CD8-positive, alpha-beta memory T cell (primary cell): ENCODE measurements around the gene ERC2. TPM values are rescaled to one million over a fixed set of nuclear protein-coding genes. Genes with fewer than 3 reads are reported as not detected.

Experiments used
- CTCF ChIA-PET: fragments of 350-600 bp; sonication (Branson Sonifier 250); formaldehyde crosslinking; loops from one replicate; lab custom pipeline; 2021; ENCODE audit warnings: antibody characterized with exemption; lab: Charles Lee
- POLR2A ChIA-PET: fragments of 350-600 bp; sonication (Branson Sonifier 250); formaldehyde crosslinking; loops from one replicate; lab custom pipeline; 2021; ENCODE audit warnings: antibody characterized with exemption; lab: Charles Lee
- DNase-seq, 5 donors: peaks; one replicate each; pipeline versions ENCODE4 v3.0.0 to v3.0.0-alpha.2; 2020 to 2022; ENCODE audit warnings: mixed read lengths in 1 of 5
- H3K27ac ChIP-seq: one replicate; pipeline ENCODE4 v1.7.0; 2013; ENCODE audit warnings: low read depth, mild to moderate bottlenecking, low read length, moderate library complexity
- H3K27me3 ChIP-seq: 2 replicates; pipeline ENCODE4 v1.7.0; 2013; ENCODE audit warnings: low read length, mild to moderate bottlenecking; ENCODE audit not compliant: insufficient read depth, poor library complexity, severe bottlenecking
- H3K36me3 ChIP-seq: 2 replicates; pipeline ENCODE4 v1.7.0; 2013; ENCODE audit warnings: mild to moderate bottlenecking, low read length, moderate library complexity; ENCODE audit not compliant: insufficient read depth
- H3K4me1 ChIP-seq: 2 replicates; pipeline ENCODE4 v1.7.0; 2013; ENCODE audit warnings: mild to moderate bottlenecking, low read length, moderate library complexity; ENCODE audit not compliant: insufficient read depth
- H3K4me3 ChIP-seq: 2 replicates; pipeline ENCODE4 v1.7.0; 2013; ENCODE audit warnings: mild to moderate bottlenecking, low read length
- H3K9me3 ChIP-seq: 2 replicates; pipeline ENCODE4 v1.7.0; 2013; ENCODE audit warnings: mild to moderate bottlenecking, low read length
- H3K27ac Mint-ChIP-seq, 8 donors: one replicate each; pipeline ENCODE4 v1.8.0; 2020 to 2021; ENCODE audit warnings: mixed read lengths in 8 of 8, mild to moderate bottlenecking in 6 of 8, inconsistent platforms in 3 of 8, moderate library complexity in 3 of 8
- H3K27me3 Mint-ChIP-seq, 2 donors: one replicate each; pipeline ENCODE4 v1.8.0; 2020 to 2021; ENCODE audit warnings: mixed read lengths in 2 of 2, mild to moderate bottlenecking in 1 of 2, moderate library complexity in 1 of 2
- H3K36me3 Mint-ChIP-seq, 3 donors: one replicate each; pipeline ENCODE4 v1.8.0; 2020 to 2021; ENCODE audit warnings: mixed read lengths in 3 of 3, inconsistent platforms in 1 of 3, mild to moderate bottlenecking in 1 of 3
- H3K4me1 Mint-ChIP-seq, 3 donors: one replicate each; pipeline ENCODE4 v1.8.0; 2020 to 2021; ENCODE audit warnings: mixed read lengths in 3 of 3, inconsistent platforms in 1 of 3, mild to moderate bottlenecking in 1 of 3
- H3K4me3 Mint-ChIP-seq, 7 donors: one replicate each; pipeline ENCODE4 v1.8.0; 2020 to 2021; ENCODE audit warnings: mixed read lengths in 7 of 7, mild to moderate bottlenecking in 6 of 7, moderate library complexity in 4 of 7, inconsistent platforms in 2 of 7
- H3K9me3 Mint-ChIP-seq, 5 donors: one replicate each; pipeline ENCODE4 v1.8.0; 2020 to 2022; ENCODE audit warnings: mixed read lengths in 5 of 5, mild to moderate bottlenecking in 3 of 5, moderate library complexity in 2 of 5, inconsistent platforms in 1 of 5
- polyA plus RNA-seq: library from polyadenylated mRNA; unstranded; fragments of 300-500 nt; fragmentation: Illumina TruSeq; gene quantifications from one replicate; pipeline ENCODE4 v1.2.3, GENCODE V29; 2021
- total RNA-seq, 2 experiments: library from RNA; stranded (reverse); gene quantifications; one replicate each; pipeline ENCODE4 v1.2.3, GENCODE V29; 2021

Gene ERC2
- total and polyA plus RNA-seq, 3 experiments from 2014 or later = not detected

- Mint-ChIP-seq H3K4me1 (no peaks in the 10 kb centered on the region), H3K27ac (no peak overlapping the region), H3K27me3 (peaks cover 0 to 3% of the 10 kb centered on the region in 2 donors), H3K4me3 (no peak overlapping the region), H3K9me3 (peaks cover 0 to 6% (median 2%) of the 10 kb centered on the region in 5 donors), H3K36me3 (no peaks in the 10 kb centered on the region)
- H3K9me3 ChIP-seq = no peaks in the 10 kb centered on the region
- H3K27me3 ChIP-seq = no peaks in the 10 kb centered on the region
- H3K27ac ChIP-seq = no peak overlapping the region
- ChIA-PET CTCF (no interaction called here), POLR2A (no interaction called here)
- no peaks in the 10 kb centered on the region for H3K4me1 ChIP-seq
- no peak for DNase-seq
- H3K36me3 ChIP-seq = no peaks in the 10 kb centered on the region
- no peak overlapping the region for H3K4me3 ChIP-seq
Measured at GRCh38 chr3:55551644-55552043, 916.6 kb downstream of the ERC2 start.

GRCh38 chr3:55549177-55549576, 919.1 kb downstream of the ERC2 start:
- H3K4me3 Mint-ChIP-seq = no peak overlapping the region
- H3K36me3 Mint-ChIP-seq = no peaks in the 10 kb centered on the region
- no peak for DNase-seq
- peaks cover 0 to 3% of the 10 kb centered on the region in 2 donors for H3K27me3 Mint-ChIP-seq
- no peaks in the 10 kb centered on the region for H3K4me1 Mint-ChIP-seq
- no peaks in the 10 kb centered on the region for H3K4me1 ChIP-seq
- no peak overlapping the region for H3K4me3 ChIP-seq
- H3K27me3 ChIP-seq = no peaks in the 10 kb centered on the region
- ChIA-PET CTCF (no interaction called here), POLR2A (no interaction called here)
- no peak overlapping the region for H3K27ac Mint-ChIP-seq
- no peaks in the 10 kb centered on the region for H3K9me3 ChIP-seq
- H3K9me3 Mint-ChIP-seq = peaks cover 0 to 6% (median 4%) of the 10 kb centered on the region in 5 donors
- H3K27ac ChIP-seq = no peak overlapping the region
- H3K36me3 ChIP-seq = no peaks in the 10 kb centered on the region

GRCh38 chr3:55546866-55547669, 921.2 kb downstream of the ERC2 start:
- Histone ChIP-seq H3K4me1 (no peaks in the 10 kb centered on the region), H3K27me3 (no peaks in the 10 kb centered on the region), H3K27ac (no peak overlapping the region), H3K36me3 (no peaks in the 10 kb centered on the region), H3K4me3 (no peak overlapping the region), H3K9me3 (no peaks in the 10 kb centered on the region)
- Mint-ChIP-seq H3K4me3 (no peak overlapping the region), H3K9me3 (peaks cover 0 to 6% (median 4%) of the 10 kb centered on the region in 5 donors), H3K27me3 (peaks cover 0 to 5% of the 10 kb centered on the region in 2 donors), H3K4me1 (no peaks in the 10 kb centered on the region), H3K36me3 (no peaks in the 10 kb centered on the region), H3K27ac (no peak overlapping the region)
- ChIA-PET POLR2A (no interaction called here), CTCF (no interaction called here)
- no peak for DNase-seq

GRCh38 chr3:55545995-55546394, 922.3 kb downstream of the ERC2 start:
- peaks cover 0 to 5% of the 10 kb centered on the region in 2 donors for H3K27me3 Mint-ChIP-seq
- DNase-seq = no peak
- H3K4me3 Mint-ChIP-seq = no peak overlapping the region
- CTCF ChIA-PET = no interaction called here
- no peak overlapping the region for H3K27ac ChIP-seq
- peaks cover 0 to 6% (median 4%) of the 10 kb centered on the region in 5 donors for H3K9me3 Mint-ChIP-seq
- H3K4me1 ChIP-seq = no peaks in the 10 kb centered on the region
- H3K36me3 ChIP-seq = no peaks in the 10 kb centered on the region
- H3K27me3 ChIP-seq = no peaks in the 10 kb centered on the region
- no peak overlapping the region for H3K4me3 ChIP-seq
- no peaks in the 10 kb centered on the region for H3K36me3 Mint-ChIP-seq
- H3K4me1 Mint-ChIP-seq = no peaks in the 10 kb centered on the region
- H3K27ac Mint-ChIP-seq = peak overlapping the region in 1 of 8 donors; percentile 38
- H3K9me3 ChIP-seq = no peaks in the 10 kb centered on the region
- POLR2A ChIA-PET = no interaction called here

- peak overlapping the region in 1 of 7 donors; percentile 70 for H3K4me3 Mint-ChIP-seq
- POLR2A ChIA-PET = no interaction called here
Measured at GRCh38 chr3:55544219-55544618, 924.0 kb downstream of the ERC2 start.

GRCh38 chr3:55543181-55543614, 925.1 kb downstream of the ERC2 start:
- ChIA-PET POLR2A (no interaction called here), CTCF (no interaction called here)
- H3K27me3 Mint-ChIP-seq = peaks cover 0 to 2% of the 10 kb centered on the region in 2 donors
- Histone ChIP-seq H3K9me3 (no peaks in the 10 kb centered on the region), H3K4me1 (no peaks in the 10 kb centered on the region), H3K36me3 (no peaks in the 10 kb centered on the region), H3K27ac (no peak overlapping the region), H3K4me3 (no peak overlapping the region), H3K27me3 (no peaks in the 10 kb centered on the region)
- no peak for DNase-seq
- peaks cover 0 to 5% (median 4%) of the 10 kb centered on the region in 5 donors for H3K9me3 Mint-ChIP-seq
- H3K4me3 Mint-ChIP-seq = no peak overlapping the region
- no peaks in the 10 kb centered on the region for H3K36me3 Mint-ChIP-seq
- no peak overlapping the region for H3K27ac Mint-ChIP-seq
- H3K4me1 Mint-ChIP-seq = no peaks in the 10 kb centered on the region

More at GRCh38 chr3:55544219-55544618, 924.0 kb downstream of the ERC2 start:
- CTCF ChIA-PET = no interaction called here
- no peak overlapping the region for H3K27ac ChIP-seq
- Mint-ChIP-seq H3K9me3 (peaks cover 0 to 5% (median 0%) of the 10 kb centered on the region in 5 donors), H3K27ac (no peak overlapping the region), H3K27me3 (peaks cover 0 to 2% of the 10 kb centered on the region in 2 donors), H3K36me3 (no peaks in the 10 kb centered on the region), H3K4me1 (no peaks in the 10 kb centered on the region)
- H3K27me3 ChIP-seq = no peaks in the 10 kb centered on the region
- H3K36me3 ChIP-seq = no peaks in the 10 kb centered on the region
- H3K4me1 ChIP-seq = no peaks in the 10 kb centered on the region
- no peak overlapping the region for H3K4me3 ChIP-seq
- H3K9me3 ChIP-seq = no peaks in the 10 kb centered on the region
- no peak for DNase-seq

GRCh38 chr3:55541456-55541855, 926.8 kb downstream of the ERC2 start:
- Histone ChIP-seq H3K36me3 (no peaks in the 10 kb centered on the region), H3K4me3 (no peak overlapping the region), H3K4me1 (no peaks in the 10 kb centered on the region), H3K9me3 (no peaks in the 10 kb centered on the region), H3K27me3 (no peaks in the 10 kb centered on the region), H3K27ac (no peak overlapping the region)
- H3K36me3 Mint-ChIP-seq = no peaks in the 10 kb centered on the region
- no peak overlapping the region for H3K27ac Mint-ChIP-seq
- ChIA-PET CTCF (no interaction called here), POLR2A (no interaction called here)
- no peak overlapping the region for H3K4me3 Mint-ChIP-seq
- H3K27me3 Mint-ChIP-seq = peaks cover 0 to 2% of the 10 kb centered on the region in 2 donors
- DNase-seq = no peak
- H3K4me1 Mint-ChIP-seq = no peaks in the 10 kb centered on the region
- peaks cover 0 to 5% (median 4%) of the 10 kb centered on the region in 5 donors for H3K9me3 Mint-ChIP-seq

- Histone ChIP-seq H3K9me3 (no peaks in the 10 kb centered on the region), H3K27me3 (no peaks in the 10 kb centered on the region), H3K36me3 (no peaks in the 10 kb centered on the region), H3K27ac (no peak overlapping the region), H3K4me3 (no peak overlapping the region), H3K4me1 (no peaks in the 10 kb centered on the region)
- Mint-ChIP-seq H3K27ac (no peak overlapping the region), H3K27me3 (peaks cover 0 to 2% of the 10 kb centered on the region in 2 donors), H3K9me3 (peaks cover 0 to 5% (median 4%) of the 10 kb centered on the region in 5 donors), H3K4me1 (no peaks in the 10 kb centered on the region), H3K36me3 (no peaks in the 10 kb centered on the region), H3K4me3 (no peak overlapping the region)
- CTCF ChIA-PET = no interaction called here
- no peak for DNase-seq
- POLR2A ChIA-PET = no interaction called here
Measured at GRCh38 chr3:55541016-55541415, 927.3 kb downstream of the ERC2 start.
